ENCODE results near the gene SERPINB1. TPM values are rescaled to one million over a fixed set of nuclear protein-coding genes. Genes with fewer than 3 reads are reported as not detected.

SERPINB1 gene
- total RNA-seq, 1 experiment from 2014 or later: 133 TPM

DNA sequence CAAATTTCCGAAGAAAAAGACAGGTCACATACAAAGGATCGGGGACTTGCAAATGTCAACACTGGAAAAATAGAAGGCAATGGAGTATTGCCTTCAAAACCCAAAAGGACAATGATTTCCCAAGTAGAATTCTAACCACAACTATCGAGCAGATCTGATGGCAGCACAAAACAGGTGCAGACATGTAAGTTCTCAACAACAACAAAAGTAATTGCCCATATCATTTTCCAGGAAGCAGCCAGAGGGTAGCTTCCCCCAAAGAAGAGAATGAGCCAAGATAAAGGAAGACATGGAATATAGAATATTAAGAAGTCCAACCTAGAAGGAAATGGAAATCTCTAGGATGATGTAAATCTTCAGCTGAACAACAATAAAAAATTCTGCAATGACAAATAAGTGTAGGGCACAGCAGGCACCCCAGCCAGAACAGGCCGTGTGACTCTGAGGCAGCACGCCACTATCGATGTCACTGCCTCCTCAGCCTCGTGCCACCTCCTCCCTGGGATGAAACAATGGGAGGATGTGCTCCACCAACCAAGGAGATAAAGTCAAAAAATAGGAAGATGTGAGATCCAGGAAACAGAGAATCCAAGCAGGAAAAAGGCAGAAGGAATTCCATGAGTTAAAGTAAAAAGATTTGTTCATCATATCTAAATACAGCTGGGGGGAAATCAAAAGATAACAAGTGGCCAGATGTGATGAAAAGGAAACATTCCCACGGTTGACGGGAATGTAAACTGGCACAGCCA is 34.1 kb downstream of the SERPINB1 start:
- Histone ChIP-seq H3K9ac (ENCODE audit: low read length) (no peak overlapping the region), H3K79me2 (ENCODE audit: low read length) (no peaks in the 10 kb centered on the region), H3K27ac (ENCODE audit: low read length) (peak overlapping the region; percentile 98; the same call in 1 of the 2 replicates), H3K27me3 (ENCODE audit: low read length) (no peaks in the 10 kb centered on the region), H3K4me1 (ENCODE audit: insufficient read depth, low read length) (peaks cover 40% of the 10 kb centered on the region), H2AFZ (ENCODE audit: low read length) (no peak overlapping the region), H3K4me2 (ENCODE audit: low read length) (no peak overlapping the region), H3K4me3 (ENCODE audit: low read length) (no peak overlapping the region), H3K9me2 (replicated peaks; ENCODE audit: low read length) (no peaks in the 10 kb centered on the region), H3F3A (ENCODE audit: low read length, unreplicated experiment) (peaks cover 10% of the 10 kb centered on the region), H4K20me1 (ENCODE audit: low read length) (no peaks in the 10 kb centered on the region), H3K36me3 (ENCODE audit: low read depth, low read length) (no peaks in the 10 kb centered on the region), H3K9me3 (ENCODE audit: low read length) (no peaks in the 10 kb centered on the region)
- CTCF ChIA-PET: no interaction called here
- DNase-seq (no peak), ATAC-seq (no peak)
- POLR2A ChIA-PET (ENCODE audit: unreplicated experiment): no interaction called here
- TF ChIP-seq CTCF (conservative IDR thresholded peaks at IDR 0.05; ENCODE audit: low read depth, low read length) (no peak), EZH2phosphoT487 (IDR thresholded peaks at IDR 0.05; ENCODE audit: borderline replicate concordance, low read length) (no peak), EZH2 (IDR thresholded peaks at IDR 0.05; ENCODE audit: low read length, unreplicated experiment) (no peak)
- intact Hi-C loops (cut with micrococcal nuclease): no loop called here
- no TSS peak for BruUV-seq (replicated peaks)

DNA sequence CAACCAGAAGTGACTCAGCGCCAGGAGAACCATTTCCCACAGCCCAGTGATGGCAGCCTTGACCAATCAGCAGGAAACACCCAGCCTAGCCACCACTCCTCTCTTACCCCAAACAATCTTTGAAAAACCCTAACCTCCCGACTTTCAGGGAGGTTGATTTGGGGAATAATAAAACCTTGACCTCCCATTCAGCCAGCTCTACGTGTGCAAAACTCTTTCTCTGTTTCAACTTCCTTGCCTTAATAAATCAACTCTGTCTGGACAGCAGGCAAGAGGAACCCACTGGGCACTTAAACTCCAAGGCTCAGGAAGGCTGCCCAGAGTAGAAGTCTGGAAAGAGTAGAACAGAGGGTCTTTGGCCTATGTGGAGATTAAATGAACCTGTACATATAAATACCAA is 35.0 kb downstream of the SERPINB1 start:
- ChIA-PET POLR2A (ENCODE audit: unreplicated experiment) (no interaction called here), CTCF (no interaction called here)
- no peaks in the 10 kb centered on the region for H3K27me3 ChIP-seq (ENCODE audit: low read length)
- 0 out of 2 replicates have a peak overlapping the region, but pooled peaks have one; percentile 1 for H3K27ac ChIP-seq (ENCODE audit: low read length)
- peaks cover 10% of the 10 kb centered on the region for H3F3A ChIP-seq (ENCODE audit: low read length, unreplicated experiment)
- no peak overlapping the region for H3K4me2 ChIP-seq (ENCODE audit: low read length)
- TF ChIP-seq CTCF (conservative IDR thresholded peaks at IDR 0.05; ENCODE audit: low read depth, low read length) (no peak), EZH2phosphoT487 (IDR thresholded peaks at IDR 0.05; ENCODE audit: borderline replicate concordance, low read length) (no peak), EZH2 (IDR thresholded peaks at IDR 0.05; ENCODE audit: low read length, unreplicated experiment) (no peak)
- ATAC-seq (no peak), DNase-seq (no peak)
- H4K20me1 ChIP-seq (ENCODE audit: low read length): no peaks in the 10 kb centered on the region
- no peaks in the 10 kb centered on the region for H3K79me2 ChIP-seq (ENCODE audit: low read length)
- H3K36me3 ChIP-seq (ENCODE audit: low read depth, low read length): no peaks in the 10 kb centered on the region
- no peak overlapping the region for H3K9ac ChIP-seq (ENCODE audit: low read length)
- intact Hi-C loops (cut with micrococcal nuclease): no loop called here
- BruUV-seq (replicated peaks): no TSS peak
- H3K9me3 ChIP-seq (ENCODE audit: low read length): no peaks in the 10 kb centered on the region
- H3K9me2 ChIP-seq (replicated peaks; ENCODE audit: low read length): no peaks in the 10 kb centered on the region
- no peak overlapping the region for H2AFZ ChIP-seq (ENCODE audit: low read length)
- H3K4me1 ChIP-seq (ENCODE audit: insufficient read depth, low read length): peaks cover 40% of the 10 kb centered on the region
- H3K4me3 ChIP-seq (ENCODE audit: low read length): no peak overlapping the region

DNA sequence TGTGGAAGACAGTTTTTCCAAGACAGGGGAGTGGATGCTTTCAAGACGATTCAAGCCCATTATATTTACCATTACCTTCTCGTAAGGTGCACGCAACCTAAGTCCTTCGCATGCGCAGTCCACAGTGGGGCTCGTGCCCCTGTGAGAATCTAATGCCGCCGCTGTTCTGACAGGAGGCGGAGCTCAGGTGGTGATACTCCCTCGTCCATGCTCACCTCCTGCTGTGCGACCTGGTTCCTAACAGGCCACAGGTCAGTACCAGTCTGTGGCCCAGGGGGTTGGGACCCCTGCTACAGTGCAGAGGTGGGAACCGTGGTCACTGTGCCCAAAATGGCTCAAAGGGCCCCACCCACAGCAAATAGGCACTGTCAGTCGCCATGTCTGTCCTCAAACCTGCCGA is 36.6 kb downstream of the SERPINB1 start:
- ChIA-PET CTCF (no interaction called here), POLR2A (ENCODE audit: unreplicated experiment) (no interaction called here)
- TF ChIP-seq EZH2phosphoT487 (IDR thresholded peaks at IDR 0.05; ENCODE audit: borderline replicate concordance, low read length): no peak
- no peak for TF ChIP-seq EZH2 (IDR thresholded peaks at IDR 0.05; ENCODE audit: low read length, unreplicated experiment)
- TF ChIP-seq CTCF (conservative IDR thresholded peaks at IDR 0.05; ENCODE audit: low read depth, low read length): no peak
- Histone ChIP-seq H3K9me2 (replicated peaks; ENCODE audit: low read length) (no peaks in the 10 kb centered on the region), H3K27ac (ENCODE audit: low read length) (no peak overlapping the region), H3K9ac (ENCODE audit: low read length) (no peak overlapping the region), H2AFZ (ENCODE audit: low read length) (no peak overlapping the region), H3F3A (ENCODE audit: low read length, unreplicated experiment) (peaks cover 10% of the 10 kb centered on the region), H3K4me1 (ENCODE audit: insufficient read depth, low read length) (peaks cover 28% of the 10 kb centered on the region), H3K9me3 (ENCODE audit: low read length) (no peaks in the 10 kb centered on the region), H3K36me3 (ENCODE audit: low read depth, low read length) (no peaks in the 10 kb centered on the region), H3K4me2 (ENCODE audit: low read length) (no peak overlapping the region), H3K27me3 (ENCODE audit: low read length) (no peaks in the 10 kb centered on the region), H4K20me1 (ENCODE audit: low read length) (no peaks in the 10 kb centered on the region), H3K4me3 (ENCODE audit: low read length) (no peak overlapping the region), H3K79me2 (ENCODE audit: low read length) (no peaks in the 10 kb centered on the region)
- no TSS peak for BruUV-seq (replicated peaks)
- DNase-seq (no peak), ATAC-seq (no peak)
- intact Hi-C loops (cut with micrococcal nuclease): no loop called here

Measured in PC-3 (cell line).